Heart left ventricle (tissue), 13 donors: Measurements from ENCODE around the gene CYP2F1.

Experiments used
- CTCF ChIP-seq, 12 donors: fragments of 200-600 bp; sonication (generic) in 4 of 12; IDR thresholded peaks; one replicate each; pipeline versions ENCODE4 v1.5.0 to v1.8.0; 2018 to 2022; ENCODE audit warnings: antibody characterized with exemption in 12 of 12, mild to moderate bottlenecking in 5 of 12
- POLR2A ChIP-seq, 2 donors: fragments of 450-650 bp; IDR thresholded peaks; one replicate each; pipeline ENCODE4 v1.6.1; 2017; ENCODE audit warnings: antibody characterized with exemption in 2 of 2, mild to moderate bottlenecking in 2 of 2, moderate library complexity in 2 of 2
- donor health status: ischemic (EF 13 %, LVEDD 7.1; RV severe dilation, severe dysfunction).
- donor health status: DM: no; HTN: yes; CAD: no.
- donor health status: DM: no; HTN: no; CAD: no.
- donor health status: ischemic (EF 25% LVEDD 6.9; RV normal size, moderate dysfunction).
- donor health status: ischemic (EF 25% LVEDD 5.7; RV mildly dilated, moderate dysfunction).
- donor health status: ischemic (EF 35%, LVEDD 5.7; RV mildly dilated, moderate dysfunction).
- donor health status: nonischemic (EF 11% LVEDD 7.7; RV severe dilation, severe dysfunction).
- donor health status: DM: yes; HTN: yes; CAD: no.
- donor health status: PGD.
- donor health status: ischemic (EF 29% LVEDD 5.4; RV normal size, mild dysfunction).
- donor health status: nonischemic (EF 23%, LVEDD 6.1; RV moderate dilation, normal function).

GRCh38 chr19:41106177-41106576 is 8.1 kb upstream of the CYP2F1 start:
- TF ChIP-seq CTCF (IDR thresholded peaks at IDR 0.05) (no peak), POLR2A (IDR thresholded peaks at IDR 0.05) (no peak)
